ENCODE results near the gene KRTAP10-3. TPM values are rescaled to one million over a fixed set of nuclear protein-coding genes. Genes with fewer than 3 reads are reported as not detected.

The KRTAP10-3 gene
- total RNA-seq, 1 donor from 2014 or later: not detected

DNA sequence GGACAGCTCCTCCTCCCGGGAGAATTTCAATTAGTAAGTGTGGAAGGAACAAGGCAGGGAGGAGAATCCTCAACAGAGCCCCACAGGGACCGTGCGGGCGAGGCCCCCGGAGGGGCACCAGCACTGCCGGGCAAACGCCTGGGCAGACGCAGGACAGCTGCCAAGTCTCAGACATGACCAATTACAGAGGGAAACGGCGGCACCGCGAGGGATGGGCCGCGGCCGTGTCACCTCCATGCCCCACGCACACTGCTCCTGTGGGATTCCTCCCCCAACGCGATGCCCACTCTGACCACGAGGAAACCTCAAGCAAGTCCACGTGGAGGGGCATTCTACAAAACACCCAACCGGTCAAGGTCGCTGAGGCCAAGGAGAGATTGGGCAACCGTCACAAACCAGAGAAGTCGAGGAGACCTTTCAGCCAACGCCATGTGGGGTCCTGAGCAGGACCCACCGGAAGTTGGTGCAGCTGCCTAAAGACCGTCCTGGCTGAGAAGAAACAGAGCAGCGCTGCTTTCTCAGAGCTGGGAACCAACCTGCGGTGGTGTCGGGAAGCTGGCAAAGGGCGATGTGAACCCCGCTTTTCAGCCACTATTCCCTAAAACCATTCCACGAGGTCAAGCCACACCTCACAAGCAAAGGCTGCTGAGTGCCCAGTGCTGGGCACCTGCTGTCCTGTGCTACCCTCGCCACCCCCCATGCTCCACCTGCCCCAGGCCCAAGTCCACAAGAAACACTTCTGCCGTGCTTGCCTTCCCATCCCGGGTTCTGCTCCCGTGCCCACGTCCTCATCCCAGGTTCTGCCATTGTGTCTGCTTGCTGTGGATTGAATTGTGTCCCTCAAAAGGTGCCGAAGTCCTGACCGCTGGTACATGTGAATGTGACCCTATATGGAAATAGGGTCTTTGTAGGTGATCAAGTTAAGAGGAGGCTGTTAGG lies 13.5 kb upstream of the KRTAP10-3 start:
- Mint-ChIP-seq H3K4me1 (ENCODE audit: low read depth) (peaks cover 6% of the 10 kb centered on the region), H3K27ac (ENCODE audit: unreplicated experiment) (no peak overlapping the region), H3K36me3 (ENCODE audit: low read depth) (peaks cover 4% of the 10 kb centered on the region), H3K27me3 (ENCODE audit: low read depth) (peaks cover 24% of the 10 kb centered on the region), H3K9me3 (ENCODE audit: low read depth) (peaks cover 21% of the 10 kb centered on the region), H3K4me3 (ENCODE audit: unreplicated experiment) (no peak overlapping the region)
- no peak for TF ChIP-seq CTCF (IDR thresholded peaks at IDR 0.05)
- DNase-seq (ENCODE audit: low spot score): peak; percentile 77

DNA sequence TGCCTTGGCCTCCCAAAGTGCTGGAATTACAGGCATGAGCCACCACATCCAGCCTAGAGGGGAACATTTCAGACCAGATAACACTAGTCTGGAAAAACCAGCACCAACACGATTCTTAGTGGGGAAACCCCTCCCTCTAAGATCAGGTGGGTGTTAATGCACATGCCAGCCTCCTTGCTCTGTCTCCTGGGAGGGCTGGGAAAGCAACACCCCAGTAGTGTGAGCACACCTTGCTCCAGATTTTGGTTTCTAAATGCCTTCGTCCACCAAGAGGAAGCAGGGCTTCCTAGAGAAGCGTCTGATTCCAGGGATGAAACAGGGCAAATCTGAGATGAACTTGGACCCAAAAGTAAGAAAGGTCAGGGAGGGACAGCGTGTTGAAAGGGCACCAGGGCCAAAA lies 12.7 kb upstream of the KRTAP10-3 start:
- H3K36me3 Mint-ChIP-seq (ENCODE audit: low read depth): peaks cover 2% of the 10 kb centered on the region
- H3K4me1 Mint-ChIP-seq (ENCODE audit: low read depth): peaks cover 6% of the 10 kb centered on the region
- H3K4me3 Mint-ChIP-seq (ENCODE audit: unreplicated experiment): no peak overlapping the region
- H3K9me3 Mint-ChIP-seq (ENCODE audit: low read depth): peaks cover 15% of the 10 kb centered on the region
- no peak overlapping the region for H3K27ac Mint-ChIP-seq (ENCODE audit: unreplicated experiment)
- TF ChIP-seq CTCF (IDR thresholded peaks at IDR 0.05): no peak
- H3K27me3 Mint-ChIP-seq (ENCODE audit: low read depth): peaks cover 27% of the 10 kb centered on the region
- DNase-seq (ENCODE audit: low spot score): no peak

DNA sequence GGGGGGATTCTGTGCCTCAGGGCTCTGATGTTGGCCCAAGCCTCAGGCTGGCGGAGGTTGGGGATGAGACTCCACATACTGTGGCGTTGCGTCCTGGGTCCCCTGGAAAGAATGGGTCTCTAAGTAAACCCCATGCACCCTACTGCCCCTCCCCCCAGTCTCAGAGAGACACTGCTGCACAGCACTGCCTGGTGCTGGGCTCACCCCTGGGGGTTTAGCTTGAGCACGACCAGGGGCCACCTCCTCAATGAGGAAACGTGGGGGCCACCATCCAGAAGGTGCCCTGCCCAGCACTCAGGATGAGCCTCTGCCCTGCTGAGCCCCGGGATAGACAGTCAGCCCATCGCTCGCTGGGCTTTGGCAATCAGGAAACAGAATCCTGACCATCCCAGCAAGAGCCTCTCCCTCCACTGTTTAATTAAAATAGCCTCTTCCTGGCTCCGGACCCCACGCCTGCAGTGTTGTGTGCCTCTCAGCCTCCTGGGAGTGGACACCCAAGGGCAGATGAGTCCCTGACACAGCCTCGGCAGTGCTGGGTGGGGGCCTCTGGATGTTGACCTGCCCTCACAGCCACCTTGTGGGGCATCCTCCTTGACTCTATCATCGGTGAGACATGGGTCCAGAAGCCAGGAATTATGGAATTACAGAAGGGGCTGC lies 11.4 kb upstream of the KRTAP10-3 start:
- Mint-ChIP-seq H3K4me3 (ENCODE audit: unreplicated experiment) (no peak overlapping the region), H3K36me3 (ENCODE audit: low read depth) (peaks cover 2% of the 10 kb centered on the region), H3K4me1 (ENCODE audit: low read depth) (peaks cover 6% of the 10 kb centered on the region), H3K27ac (ENCODE audit: unreplicated experiment) (no peak overlapping the region), H3K27me3 (ENCODE audit: low read depth) (peaks cover 27% of the 10 kb centered on the region), H3K9me3 (ENCODE audit: low read depth) (peaks cover 15% of the 10 kb centered on the region)
- no peak for TF ChIP-seq CTCF (IDR thresholded peaks at IDR 0.05)
- DNase-seq (ENCODE audit: low spot score): peak; percentile 83

DNA sequence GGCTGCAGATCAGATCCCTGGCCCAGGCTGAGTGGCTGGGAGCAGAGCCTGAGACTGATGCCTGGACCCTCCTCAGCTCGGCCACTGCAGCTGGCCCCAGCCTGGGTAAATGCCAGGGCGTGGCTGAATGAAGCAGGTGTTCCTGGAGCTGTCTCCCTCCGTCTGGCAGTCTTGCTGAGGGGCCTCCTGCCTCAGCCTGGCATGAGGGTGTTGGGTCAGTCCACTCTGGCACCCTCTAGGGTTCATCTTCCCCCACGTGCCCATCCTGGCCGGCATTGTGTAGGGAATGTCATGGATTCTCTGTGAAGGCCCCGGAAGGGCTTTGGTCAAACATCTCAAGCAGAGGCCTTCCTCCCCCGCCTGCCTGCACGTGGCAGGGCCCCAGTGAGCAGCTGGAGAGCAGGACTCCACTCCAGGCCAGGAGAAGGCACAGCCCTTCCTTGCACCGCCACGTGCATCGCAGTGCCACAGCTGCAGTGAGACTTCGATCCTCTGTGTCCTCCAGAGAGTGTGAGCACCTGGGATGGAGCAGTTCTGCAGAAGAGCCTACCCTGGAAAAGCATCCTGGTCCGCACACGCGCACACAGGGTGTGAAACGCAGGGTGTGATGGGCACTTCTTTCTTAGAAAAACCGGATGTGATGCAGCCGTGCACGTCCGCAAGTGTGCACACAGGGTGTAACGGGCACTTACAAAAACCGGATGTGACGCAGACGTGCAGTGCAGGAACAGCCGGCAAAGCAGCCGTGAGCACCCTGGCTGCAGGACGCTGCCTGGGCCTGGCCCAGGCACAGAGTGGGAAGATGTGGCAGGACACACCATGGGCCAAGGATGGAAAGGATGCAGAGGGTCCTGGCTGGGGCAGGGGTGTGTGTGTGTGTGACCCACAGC lies 10.3 kb upstream of the KRTAP10-3 start:
- Mint-ChIP-seq H3K36me3 (ENCODE audit: low read depth) (peaks cover 2% of the 10 kb centered on the region), H3K27ac (ENCODE audit: unreplicated experiment) (no peak overlapping the region), H3K4me3 (ENCODE audit: unreplicated experiment) (no peak overlapping the region), H3K27me3 (ENCODE audit: low read depth) (peaks cover 22% of the 10 kb centered on the region), H3K9me3 (ENCODE audit: low read depth) (peaks cover 18% of the 10 kb centered on the region), H3K4me1 (ENCODE audit: low read depth) (peaks cover 6% of the 10 kb centered on the region)
- no peak for DNase-seq (ENCODE audit: low spot score)
- TF ChIP-seq CTCF (IDR thresholded peaks at IDR 0.05): no peak

DNA sequence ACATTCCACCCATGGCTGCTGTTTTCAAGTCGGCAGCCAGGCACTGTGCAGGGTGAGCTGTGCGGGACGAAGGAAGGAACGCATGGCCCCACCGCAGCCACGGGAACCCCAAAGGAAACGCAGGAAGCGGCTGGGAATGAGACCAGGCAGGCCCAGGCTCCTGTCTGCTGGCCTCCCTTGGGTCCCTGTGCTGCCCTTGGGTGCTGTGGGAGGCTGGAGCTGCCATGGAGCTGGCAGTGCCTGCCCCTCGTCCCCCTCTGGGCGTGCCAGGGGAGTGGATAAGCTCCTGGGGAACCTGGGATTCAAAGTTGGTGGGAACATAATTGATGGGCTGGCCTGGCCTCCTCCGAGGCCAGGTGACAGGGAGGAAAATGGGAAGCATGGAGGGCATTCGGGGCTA lies 9.7 kb upstream of the KRTAP10-3 start:
- Mint-ChIP-seq H3K36me3 (ENCODE audit: low read depth) (peaks cover 2% of the 10 kb centered on the region), H3K9me3 (ENCODE audit: low read depth) (peaks cover 21% of the 10 kb centered on the region), H3K27ac (ENCODE audit: unreplicated experiment) (no peak overlapping the region), H3K27me3 (ENCODE audit: low read depth) (peaks cover 23% of the 10 kb centered on the region), H3K4me3 (ENCODE audit: unreplicated experiment) (no peak overlapping the region), H3K4me1 (ENCODE audit: low read depth) (peaks cover 5% of the 10 kb centered on the region)
- DNase-seq (ENCODE audit: low spot score): no peak
- no peak for TF ChIP-seq CTCF (IDR thresholded peaks at IDR 0.05)
